H1 (cell line): ENCODE results near the gene NCK2. TPM values are rescaled to one million over a fixed set of nuclear protein-coding genes. Genes with fewer than 3 reads are reported as not detected.

Experiments used
- EP300 ChIP-seq, 2 experiments: IDR thresholded peaks; 1 replicate in 1 of 2; 2 replicates in 1 of 2; pipeline ENCODE4 v1.6.1; 2011 to 2012; ENCODE audit warnings: low read depth in 2 of 2, low read length in 2 of 2, mild to moderate bottlenecking in 2 of 2, borderline replicate concordance in 1 of 2, inconsistent platforms in 1 of 2, moderate library complexity in 1 of 2
- SRF ChIP-seq: IDR thresholded peaks from 2 replicates; pipeline ENCODE4 v1.6.1; 2011; ENCODE audit warnings: mild to moderate bottlenecking, low read depth, low read length, moderate library complexity
- polyA plus RNA-seq, 7 experiments: library from polyadenylated mRNA; depleted of rRNA in 3 of 7; stranded (reverse) in 5 of 7; unstranded in 2 of 7; fragments of >200 nt in 5 of 7; fragments of 200-250 nt in 2 of 7; gene quantifications; 1 replicate in 5 of 7; 2 replicates in 1 of 7; 4 replicates in 1 of 7; pipeline versions ENCODE4 v1.2.1 to v1.2.3, GENCODE V29; 2011 to 2013; ENCODE audit warnings: missing spikeins in 2 of 7, mixed read lengths in 2 of 7
- total RNA-seq: library from RNA; stranded (reverse); fragmentation: NEBNext Ultra II Directional; extraction: Animal tissue kit (Norgen Biotek cat#: 25700); gene quantifications from 2 replicates; pipeline ENCODE4 v1.2.1, GENCODE V29; 2021

Gene NCK2
- total and polyA plus RNA-seq, 2 of the 8 experiments (the other 6 are each of a cell fraction or from before 2014, with no cell fraction given), result 30.3 to 65.7 TPM

DNA sequence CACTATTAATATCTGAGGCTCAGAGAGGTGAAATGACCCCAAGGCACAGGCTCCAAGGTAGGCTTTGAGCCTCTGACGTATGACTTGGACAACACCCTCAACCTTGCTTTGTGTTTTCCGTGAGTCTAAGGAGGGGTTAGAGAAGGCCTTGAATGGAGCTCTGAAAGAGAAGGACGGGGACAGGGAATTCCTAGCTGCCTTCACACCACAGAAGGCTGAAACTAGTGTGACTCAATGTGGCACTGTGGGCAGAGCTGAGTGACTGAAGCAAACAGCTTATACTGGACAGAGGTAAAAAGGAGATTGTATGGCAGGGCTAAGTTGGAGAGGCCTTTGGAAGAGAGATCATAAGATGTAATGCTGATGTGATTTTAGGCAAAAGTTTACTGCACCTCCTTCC is 3.5 kb upstream of the NCK2 start (continued):
- TF ChIP-seq SRF, result no peak
- TF ChIP-seq EP300 (IDR thresholded peaks at IDR 0.05; ENCODE audit: borderline replicate concordance in 1 of 2, low read depth in 2 of 2, low read length in 2 of 2), result no peak
- TF ChIP-seq, all 59 proteins: peak for 0
